Measurements from ENCODE around the gene PODXL2. TPM values are rescaled to one million over a fixed set of nuclear protein-coding genes. Genes with fewer than 3 reads are reported as not detected.

Gene PODXL2
- total RNA-seq, 2 donors from 2014 or later, result 12.1 to 19.0 TPM

- intact Hi-C loops (cut with DNase I), result no loop called here
- H3K36me3 ChIP-seq, result no peaks in the 10 kb centered on the region
- no peak for TF ChIP-seq CTCF (IDR thresholded peaks at IDR 0.05)
- H3K9me3 ChIP-seq, result no peaks in the 10 kb centered on the region
- H3K27me3 ChIP-seq, result no peaks in the 10 kb centered on the region
- H3K4me3 ChIP-seq, result no peak overlapping the region
- no peak for DNase-seq
- no peak overlapping the region for H3K27ac ChIP-seq
- peaks cover 4% of the 10 kb centered on the region for H3K4me1 ChIP-seq
- H3K9ac ChIP-seq (ENCODE audit: low read depth in 2 of 2, low read length in 2 of 2), result no peak overlapping the region
These were observed 46.8 kb downstream of the PODXL2 start for GRCh38 chr3:127675651-127676391.

DNA sequence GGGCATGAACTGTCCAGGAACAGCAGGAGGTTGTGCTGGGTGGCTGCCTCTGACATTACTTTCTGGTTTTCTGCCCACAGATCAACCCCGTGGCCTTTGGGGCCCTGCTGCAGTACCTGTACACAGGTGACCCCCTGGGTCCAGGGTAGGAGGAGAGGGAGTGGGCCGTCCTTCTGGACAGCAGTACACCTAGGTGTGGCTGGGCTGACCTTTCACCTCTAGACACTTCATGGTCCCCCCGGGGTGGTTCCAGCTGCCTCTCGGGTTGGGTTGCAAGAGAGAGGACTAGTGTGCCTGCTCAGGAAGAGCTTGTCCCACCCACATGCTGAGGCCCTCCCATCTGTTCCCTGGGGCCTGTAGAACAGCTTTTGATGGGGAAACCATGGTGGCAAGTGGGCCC lies 47.5 kb downstream of the PODXL2 start:
- no peaks in the 10 kb centered on the region for H3K27me3 ChIP-seq
- peaks cover 4% of the 10 kb centered on the region for H3K4me1 ChIP-seq
- no peaks in the 10 kb centered on the region for H3K9me3 ChIP-seq
- no peak for TF ChIP-seq CTCF (IDR thresholded peaks at IDR 0.05)
- no peak overlapping the region for H3K4me3 ChIP-seq
- intact Hi-C loops (cut with DNase I), result no loop called here
- H3K9ac ChIP-seq (ENCODE audit: low read depth in 2 of 2, low read length in 2 of 2), result no peak overlapping the region
- no peak for DNase-seq
- H3K27ac ChIP-seq, result no peak overlapping the region
- H3K36me3 ChIP-seq, result no peaks in the 10 kb centered on the region

GRCh38 chr3:127676921-127677351 lies 48.0 kb downstream of the PODXL2 start:
- TF ChIP-seq CTCF (IDR thresholded peaks at IDR 0.05), result no peak
- DNase-seq, result no peak
- Histone ChIP-seq H3K4me1 (no peaks in the 10 kb centered on the region), H3K36me3 (no peaks in the 10 kb centered on the region), H3K4me3 (no peak overlapping the region), H3K27me3 (no peaks in the 10 kb centered on the region), H3K27ac (no peak overlapping the region), H3K9ac (ENCODE audit: low read depth in 2 of 2, low read length in 2 of 2) (no peak overlapping the region), H3K9me3 (no peaks in the 10 kb centered on the region)
- intact Hi-C loops (cut with DNase I), result no loop called here

DNA sequence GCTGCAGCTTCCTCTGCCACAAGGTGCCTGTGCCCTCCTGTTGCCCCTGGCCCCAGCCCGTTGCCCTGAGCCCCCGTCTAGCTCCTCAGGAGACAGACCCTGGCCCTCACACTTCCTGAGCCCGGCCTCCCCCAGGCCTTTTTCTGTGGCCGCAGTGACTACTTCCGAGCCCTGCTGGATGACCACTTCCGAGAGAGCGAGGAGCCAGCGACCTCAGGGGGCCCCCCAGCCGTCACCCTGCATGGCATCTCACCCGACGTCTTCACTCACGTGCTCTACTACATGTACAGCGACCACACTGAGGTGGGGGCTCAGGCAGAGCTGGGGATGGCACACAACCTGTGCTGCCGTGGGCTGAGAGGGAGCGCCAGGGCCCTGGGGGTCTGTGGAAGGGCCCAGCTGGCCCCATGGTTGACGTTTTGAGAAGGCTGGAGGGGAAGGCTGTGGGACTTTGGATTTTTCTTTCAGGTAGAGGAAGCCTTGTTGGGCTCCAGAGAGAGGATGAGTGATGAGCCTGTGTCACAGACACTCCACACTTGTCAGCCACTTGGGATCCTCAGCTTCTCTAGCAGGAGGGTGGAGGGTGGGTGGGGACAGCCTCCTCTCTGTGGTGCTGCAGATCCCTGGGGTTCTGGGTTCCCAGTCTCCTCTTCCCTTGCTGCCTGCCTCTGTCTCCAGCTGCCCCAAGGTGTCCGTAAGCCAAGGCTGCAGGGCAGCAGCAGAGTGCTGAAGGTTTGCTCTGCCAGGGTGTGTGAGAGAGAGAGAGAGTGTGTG lies 48.7 kb downstream of the PODXL2 start:
- no peak for DNase-seq
- H3K9me3 ChIP-seq, result no peaks in the 10 kb centered on the region
- no peak overlapping the region for H3K9ac ChIP-seq (ENCODE audit: low read depth in 2 of 2, low read length in 2 of 2)
- no peak overlapping the region for H3K27ac ChIP-seq
- no peak overlapping the region for H3K4me3 ChIP-seq
- H3K27me3 ChIP-seq, result no peaks in the 10 kb centered on the region
- intact Hi-C loops (cut with DNase I), result no loop called here
- TF ChIP-seq CTCF (IDR thresholded peaks at IDR 0.05), result no peak
- H3K4me1 ChIP-seq, result no peaks in the 10 kb centered on the region
- no peaks in the 10 kb centered on the region for H3K36me3 ChIP-seq

DNA sequence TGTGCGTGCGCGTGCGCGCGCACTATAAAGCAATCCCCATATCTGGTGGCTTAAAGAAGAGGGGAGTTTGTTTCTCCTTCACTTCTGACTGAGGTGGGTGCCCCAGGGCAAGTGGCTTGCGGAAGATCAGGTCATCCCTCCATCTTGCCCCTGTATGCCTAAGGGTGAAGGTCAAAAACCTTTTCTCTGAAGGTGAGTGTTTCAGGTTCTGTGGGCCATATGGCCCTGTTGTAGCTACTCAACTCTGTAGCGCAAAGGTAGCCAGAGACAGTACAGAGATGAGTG lies 49.3 kb downstream of the PODXL2 start:
- intact Hi-C loops (cut with DNase I), result no loop called here
- H3K27ac ChIP-seq, result no peak overlapping the region
- no peaks in the 10 kb centered on the region for H3K27me3 ChIP-seq
- H3K36me3 ChIP-seq, result no peaks in the 10 kb centered on the region
- no peak for TF ChIP-seq CTCF (IDR thresholded peaks at IDR 0.05)
- H3K9ac ChIP-seq (ENCODE audit: low read depth in 2 of 2, low read length in 2 of 2), result no peak overlapping the region
- no peaks in the 10 kb centered on the region for H3K4me1 ChIP-seq
- no peak overlapping the region for H3K4me3 ChIP-seq
- H3K9me3 ChIP-seq, result no peaks in the 10 kb centered on the region
- no peak for DNase-seq
